NCI-H2029 (cell line): ENCODE data around the gene NINL.
"Not testable (repeated sequence)": the region's sequence is repeated elsewhere in the genome, so short reads cannot be mapped to it uniquely, and the experiment has no call there.

Experiments
- DNase-seq: peaks from one replicate; lab custom pipeline; 2025; lab: John Stamatoyannopoulos, UW

The NINL gene

GRCh38 chr20:25592135-25592852 lies 7.0 kb upstream of the NINL start:
- peak; percentile 6 for DNase-seq

- DNase-seq: not testable (repeated sequence)
Measured at GRCh38 chr20:25590778-25591177, 5.4 kb upstream of the NINL start.

GRCh38 chr20:25588491-25588890 lies 3.2 kb upstream of the NINL start:
- no peak for DNase-seq

GRCh38 chr20:25587536-25587935 lies 2.2 kb upstream of the NINL start:
- DNase-seq: no peak

GRCh38 chr20:25586877-25587276 lies 1.5 kb upstream of the NINL start:
- DNase-seq: no peak

- DNase-seq: not testable (repeated sequence)
Measured at GRCh38 chr20:25583607-25584006, 1.7 kb downstream of the NINL start.

- DNase-seq: no peak
Measured at GRCh38 chr20:25580711-25581110, 4.6 kb downstream of the NINL start.

- no peak for DNase-seq
Measured at GRCh38 chr20:25579081-25579770, 6.1 kb downstream of the NINL start.

GRCh38 chr20:25576783-25577530 lies 8.4 kb downstream of the NINL start:
- DNase-seq: no peak

- DNase-seq: peak; percentile 29
Measured at GRCh38 chr20:25574411-25574810, 10.9 kb downstream of the NINL start.

- DNase-seq: no peak
Measured at GRCh38 chr20:25573288-25574251, 11.8 kb downstream of the NINL start.

GRCh38 chr20:25571817-25572216 lies 13.5 kb downstream of the NINL start:
- DNase-seq: no peak

- no peak for DNase-seq
Measured at GRCh38 chr20:25571240-25571639, 14.1 kb downstream of the NINL start.

GRCh38 chr20:25570148-25570530 lies 15.2 kb downstream of the NINL start:
- DNase-seq: no peak

- DNase-seq: no peak
Measured at GRCh38 chr20:25567286-25567685, 18.0 kb downstream of the NINL start.

GRCh38 chr20:25566821-25567220 lies 18.5 kb downstream of the NINL start:
- no peak for DNase-seq

- DNase-seq: no peak
Measured at GRCh38 chr20:25565578-25566157, 19.7 kb downstream of the NINL start.

- DNase-seq: no peak
Measured at GRCh38 chr20:25563876-25564275, 21.5 kb downstream of the NINL start.

- no peak for DNase-seq
Measured at GRCh38 chr20:25563362-25563761, 22.0 kb downstream of the NINL start.

GRCh38 chr20:25561771-25562170 lies 23.6 kb downstream of the NINL start:
- DNase-seq: not testable (repeated sequence)

- DNase-seq: peak; percentile 45
Measured at GRCh38 chr20:25553819-25554296, 31.5 kb downstream of the NINL start.
